GM08714 (cell line): ENCODE data around the gene ZSCAN31.
"Not testable (repeated sequence)": the region's sequence is repeated elsewhere in the genome, so short reads cannot be mapped to it uniquely, and the experiment has no call there.

Experiments
- H3K4me3 ChIP-seq: fragments of 200-500 bp; sonication (Bioruptor generic); 2 replicates; pipeline ENCODE4 v1.5.1; 2014; ENCODE audit warnings: mild to moderate bottlenecking, low read length, inconsistent platforms
- ZNF274 ChIP-seq: IDR thresholded peaks from 2 replicates; pipeline ENCODE4 v1.6.1; 2012; ENCODE audit warnings: mild to moderate bottlenecking, low read depth, low read length

The ZSCAN31 gene

DNA sequence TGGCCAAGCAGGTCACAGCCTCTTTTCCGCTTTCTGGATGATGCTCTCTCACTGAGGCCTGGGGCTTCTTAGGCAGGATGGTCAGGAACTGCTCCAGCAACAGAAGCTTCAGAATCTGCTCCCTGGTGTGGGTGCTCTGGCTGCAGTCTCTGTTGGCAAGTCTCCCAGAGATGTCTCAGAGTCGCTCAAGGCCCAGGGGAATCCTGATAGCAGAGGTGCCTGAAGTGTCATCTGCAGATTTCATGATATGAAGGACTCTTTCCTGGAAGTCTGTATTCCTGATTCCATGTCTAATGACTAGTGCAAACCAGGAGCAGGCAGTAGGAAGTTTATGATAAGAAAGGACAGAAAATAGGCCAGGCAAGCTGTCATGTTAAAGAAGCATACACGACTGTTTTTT, 20.3 kb downstream of the ZSCAN31 start:
- H3K4me3 ChIP-seq, result no peak overlapping the region
- TF ChIP-seq ZNF274, result no peak

DNA sequence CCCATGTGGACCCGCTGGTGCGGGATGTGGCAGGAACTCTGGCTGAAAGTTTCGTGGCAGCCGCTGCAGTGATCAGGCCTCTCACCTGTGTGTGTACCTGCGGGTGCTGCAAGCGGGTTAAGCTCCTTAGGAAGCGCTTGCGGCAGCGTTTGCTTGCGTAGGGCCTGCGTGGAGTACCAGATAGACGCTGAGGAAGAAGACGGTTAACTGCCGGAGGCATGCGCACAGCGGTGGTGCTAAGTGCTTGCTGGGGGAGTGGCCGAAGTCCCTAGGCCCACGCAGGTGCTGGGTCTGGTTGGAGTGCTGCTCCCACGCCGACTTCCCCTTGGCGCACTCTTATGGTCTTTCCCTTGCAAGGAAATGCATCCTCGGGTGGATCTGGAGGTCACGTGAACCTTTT, 23.0 kb downstream of the ZSCAN31 start:
- no peak overlapping the region for H3K4me3 ChIP-seq
- no peak for TF ChIP-seq ZNF274

DNA sequence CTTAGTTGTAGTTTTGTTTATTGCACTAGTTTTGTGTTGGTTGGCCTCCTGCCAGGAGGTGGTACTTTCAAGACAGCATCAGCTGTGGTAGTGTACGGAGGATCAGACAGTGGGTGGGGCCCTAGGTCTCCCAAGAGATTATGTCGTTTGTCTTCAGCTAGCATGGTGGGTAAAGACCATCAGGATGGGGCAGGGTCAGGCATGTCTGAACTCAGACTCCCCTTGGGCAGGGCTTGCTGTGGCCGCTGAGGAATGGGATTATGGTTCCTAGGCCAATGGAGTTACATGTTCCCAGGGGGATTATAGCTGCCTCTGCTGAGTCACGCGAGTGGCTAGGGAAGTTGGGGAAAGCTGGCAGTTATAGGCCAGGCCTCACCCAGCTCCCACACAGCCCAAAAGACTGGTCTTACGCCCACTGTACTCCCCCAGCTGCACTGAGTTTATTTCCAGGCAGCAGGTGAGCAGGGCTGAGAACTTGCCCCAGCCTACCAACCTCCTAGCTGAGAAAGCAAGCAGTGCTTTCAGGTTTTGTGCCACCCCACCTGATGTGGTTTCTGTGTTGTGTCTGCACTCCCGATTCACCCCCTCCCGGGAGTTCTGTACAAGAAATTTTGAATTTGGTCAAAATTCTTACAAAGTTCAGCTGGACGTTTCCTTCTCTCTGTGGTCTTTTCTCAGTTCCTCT, 24.7 kb downstream of the ZSCAN31 start:
- TF ChIP-seq ZNF274, result no peak
- H3K4me3 ChIP-seq, result no peak overlapping the region

DNA sequence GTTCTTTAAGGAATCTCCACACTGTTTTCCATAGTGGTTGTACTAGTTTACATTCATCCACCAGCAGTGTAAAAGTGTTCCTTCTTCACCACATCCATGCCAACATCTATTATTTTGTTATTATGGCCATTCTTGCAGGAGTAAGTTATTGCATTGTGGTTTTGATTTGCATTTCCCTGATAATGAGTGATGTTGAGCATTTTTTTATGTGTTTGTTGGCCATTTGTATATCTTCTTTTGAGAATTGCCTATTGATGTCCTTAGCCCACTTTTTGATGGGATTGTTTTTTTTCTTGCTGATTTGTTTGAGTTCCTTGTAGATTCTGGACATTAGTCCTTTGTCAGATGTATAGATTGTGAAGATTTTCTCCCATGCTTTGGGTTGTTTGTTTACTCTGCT, 29.6 kb downstream of the ZSCAN31 start:
- H3K4me3 ChIP-seq, result not testable (repeated sequence)

DNA sequence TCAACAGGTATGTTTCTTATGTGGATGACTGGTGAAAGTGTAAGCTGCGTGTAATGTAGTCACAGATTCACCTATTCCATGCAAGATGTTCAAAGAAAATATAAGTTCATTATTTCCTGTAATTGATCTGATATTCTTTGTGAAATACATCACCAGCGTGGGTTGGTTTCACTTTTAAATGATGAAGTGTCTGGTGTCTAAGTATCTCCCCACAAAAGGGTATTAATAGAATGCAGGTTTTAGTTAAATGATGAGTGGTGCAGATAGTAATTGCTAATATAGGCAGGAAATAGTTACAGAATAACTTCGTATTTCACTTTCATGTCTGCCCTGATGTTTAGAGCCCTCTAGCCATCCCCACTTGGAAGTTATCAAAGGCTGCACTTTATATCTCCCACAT, 32.4 kb downstream of the ZSCAN31 start:
- H3K4me3 ChIP-seq, result peak overlapping the region; percentile 40; the same call in 1 of the 2 replicates
- TF ChIP-seq ZNF274, result no peak

DNA sequence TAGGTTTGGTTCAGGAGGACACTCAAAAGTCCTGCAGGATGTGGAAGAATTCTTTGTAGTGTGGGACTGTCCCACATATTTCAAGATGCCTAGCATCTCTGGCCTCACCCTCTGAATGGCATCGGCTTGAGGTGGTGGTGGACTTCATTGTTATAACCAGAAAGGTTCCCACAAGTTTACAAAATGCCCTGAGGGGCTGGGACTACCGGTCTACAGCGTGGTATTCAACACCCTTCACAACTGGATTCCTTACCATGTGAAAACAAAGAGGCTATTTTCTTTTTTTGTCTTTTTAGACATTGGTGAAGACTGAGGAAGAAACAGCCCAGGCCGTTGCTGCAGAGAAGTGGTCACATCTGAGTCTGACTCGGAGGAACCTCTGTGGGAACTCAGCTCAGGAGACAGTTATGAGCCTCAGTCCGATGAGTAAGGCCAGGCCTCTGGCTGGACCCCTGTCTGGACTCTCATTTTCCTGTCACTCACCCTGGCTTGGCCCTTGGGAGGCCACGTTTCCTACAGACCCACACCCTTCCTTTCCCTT, 39.4 kb downstream of the ZSCAN31 start:
- TF ChIP-seq ZNF274, result no peak
- H3K4me3 ChIP-seq, result no peak overlapping the region

DNA sequence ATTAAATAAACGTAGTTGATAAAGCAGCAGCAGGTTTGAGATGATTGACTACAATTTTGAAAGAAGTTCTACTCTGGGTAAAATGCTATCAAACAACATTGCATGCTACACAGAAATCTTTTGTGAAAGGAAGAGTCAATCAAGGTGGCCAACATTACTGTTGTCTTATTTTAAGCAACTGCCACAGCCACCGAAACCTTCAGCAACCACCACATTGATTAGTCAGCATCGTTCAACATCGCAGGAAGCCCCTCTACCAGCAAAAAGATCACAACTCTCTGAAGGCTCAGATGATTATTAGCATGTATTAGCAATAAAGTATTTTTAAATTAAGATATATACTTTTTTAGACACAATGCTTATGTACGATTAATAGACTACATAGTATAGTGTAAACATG, 40.6 kb downstream of the ZSCAN31 start:
- no peak overlapping the region for H3K4me3 ChIP-seq
- no peak for TF ChIP-seq ZNF274

DNA sequence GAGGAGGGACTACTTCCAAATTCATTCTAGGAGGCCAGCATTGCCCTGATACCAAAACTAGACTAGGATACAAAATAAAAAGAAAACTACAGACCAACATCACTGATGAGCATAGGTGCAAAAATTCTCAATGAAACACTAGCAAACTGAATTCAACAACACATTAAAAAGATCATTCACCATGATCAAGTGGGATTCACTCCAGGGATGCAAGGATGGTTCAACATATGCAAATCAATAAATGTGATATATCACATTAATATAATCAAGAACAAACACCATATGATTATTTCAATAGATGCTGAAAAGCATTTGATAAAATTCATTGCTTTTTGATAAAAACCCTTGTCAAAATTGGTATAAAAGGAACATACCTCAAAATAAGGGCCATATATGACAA, 44.4 kb downstream of the ZSCAN31 start:
- no peak for TF ChIP-seq ZNF274
- H3K4me3 ChIP-seq, result no peak overlapping the region

DNA sequence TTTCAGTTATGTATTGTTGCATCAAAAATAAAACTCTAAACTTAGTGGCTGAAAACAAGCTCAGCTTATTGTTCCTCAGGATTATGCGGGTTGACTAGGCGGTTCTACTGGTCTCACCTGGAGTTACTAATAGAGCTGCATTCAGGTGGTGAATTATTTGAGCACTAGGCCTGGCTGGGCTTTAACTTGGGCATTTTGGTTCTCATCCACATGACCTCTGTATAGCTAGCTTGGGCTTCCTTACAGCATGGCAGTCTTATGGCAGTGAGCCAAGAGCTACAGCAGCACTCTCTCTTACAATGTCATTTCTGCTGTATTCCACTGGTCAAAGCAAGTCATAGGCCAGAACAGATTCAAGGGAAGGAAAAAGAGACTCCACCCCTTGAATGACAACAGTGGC, 53.0 kb downstream of the ZSCAN31 start:
- TF ChIP-seq ZNF274, result no peak
- H3K4me3 ChIP-seq, result no peak overlapping the region

DNA sequence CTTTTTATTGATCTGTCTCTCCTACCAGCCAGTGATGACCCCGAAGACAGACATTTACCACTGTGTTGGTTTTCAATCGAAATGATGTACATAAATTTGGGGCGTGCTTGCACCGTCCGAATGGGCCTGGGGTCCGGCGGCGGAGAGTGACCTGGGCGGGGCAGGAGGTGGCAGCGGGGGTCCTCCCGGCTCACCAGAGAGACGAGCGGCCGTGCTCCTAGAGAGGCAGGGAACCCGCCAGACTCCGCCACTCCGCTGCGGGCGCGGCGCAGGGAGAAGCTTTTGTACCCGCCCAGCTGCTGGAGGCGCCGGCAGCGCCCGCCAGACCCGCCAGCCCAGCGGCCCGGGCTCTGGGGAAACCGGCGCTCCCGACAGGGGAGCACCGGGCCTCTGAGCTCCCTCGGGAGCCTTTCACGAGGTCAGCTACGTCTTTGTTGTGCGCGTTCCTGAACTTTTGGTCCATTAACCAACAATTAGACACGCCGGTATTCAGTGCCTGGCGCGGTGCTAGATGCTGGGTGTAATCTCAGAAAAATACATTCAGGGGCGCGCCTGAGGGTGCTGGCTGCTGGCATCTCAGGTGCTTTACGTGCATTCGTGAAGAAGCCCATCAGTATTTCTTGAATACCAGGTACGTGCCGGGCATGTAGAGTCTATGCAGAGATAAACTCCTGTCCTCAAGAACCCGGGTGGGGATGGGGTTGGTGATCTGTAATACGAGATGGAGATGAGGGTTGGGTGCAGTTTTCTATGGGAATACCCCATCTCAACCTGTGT, 54.5 kb downstream of the ZSCAN31 start, which contains the start of gene PGBD1:
Gene PGBD1, plus strand, starts transcription at position 285 of the 777 bp plus-strand sequence. CDS start 2,242 bp downstream, outside the sequence.
- H3K4me3 ChIP-seq, result peak within 1 kb of the TSS; percentile 67
- no peak for TF ChIP-seq ZNF274

DNA sequence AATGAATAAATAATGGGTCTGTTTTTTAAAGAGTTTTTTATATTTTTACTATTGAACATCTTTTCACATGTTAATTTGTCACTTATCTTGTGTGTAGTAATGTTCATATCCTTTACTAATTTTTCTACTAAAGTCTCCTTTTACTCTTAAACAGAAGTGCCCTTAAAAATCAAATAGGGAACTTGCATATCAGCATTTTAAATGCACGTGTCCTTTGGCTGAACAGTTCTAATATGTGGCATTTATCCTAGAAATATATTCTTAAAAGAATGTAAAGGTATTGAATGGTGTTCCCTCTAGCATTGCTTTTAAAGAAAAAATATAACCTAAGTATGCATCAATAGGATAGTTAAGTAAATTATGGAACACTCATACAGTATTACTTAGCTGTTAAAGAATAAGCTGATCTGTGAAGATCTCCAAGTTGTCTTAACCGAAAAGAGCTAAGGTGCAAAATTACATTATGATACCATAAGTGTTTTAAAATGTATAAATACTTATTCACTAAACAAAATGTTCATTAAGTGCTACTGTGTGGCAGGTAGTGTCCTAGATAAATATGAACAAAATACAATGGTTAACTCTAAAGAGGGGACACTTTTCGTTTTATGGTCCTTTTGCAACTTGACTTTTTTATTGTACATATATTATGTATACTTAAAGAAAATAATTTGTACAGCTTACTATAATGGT, 55.2 kb downstream of the ZSCAN31 start:
- no peak for TF ChIP-seq ZNF274
- peak overlapping the region; percentile 67 for H3K4me3 ChIP-seq

DNA sequence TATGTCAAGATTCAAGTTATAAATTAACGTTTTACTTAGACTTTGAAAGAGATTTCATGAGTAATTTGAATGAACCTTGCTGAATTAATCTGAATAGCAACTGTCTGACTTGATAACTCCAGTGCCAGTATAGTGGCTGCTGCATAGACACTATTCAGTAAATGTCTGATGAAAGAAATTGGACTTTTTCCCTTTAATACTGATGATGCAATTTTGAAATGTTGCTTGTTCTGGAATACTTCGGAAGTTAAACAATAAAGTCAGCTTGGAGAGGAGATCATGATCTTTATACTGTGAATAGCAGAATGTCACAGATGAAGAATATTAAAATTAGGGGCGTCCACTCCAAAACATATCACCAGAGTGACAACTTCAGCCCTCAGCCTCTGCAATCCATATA, 58.2 kb downstream of the ZSCAN31 start:
- TF ChIP-seq ZNF274, result no peak
- no peak overlapping the region for H3K4me3 ChIP-seq

DNA sequence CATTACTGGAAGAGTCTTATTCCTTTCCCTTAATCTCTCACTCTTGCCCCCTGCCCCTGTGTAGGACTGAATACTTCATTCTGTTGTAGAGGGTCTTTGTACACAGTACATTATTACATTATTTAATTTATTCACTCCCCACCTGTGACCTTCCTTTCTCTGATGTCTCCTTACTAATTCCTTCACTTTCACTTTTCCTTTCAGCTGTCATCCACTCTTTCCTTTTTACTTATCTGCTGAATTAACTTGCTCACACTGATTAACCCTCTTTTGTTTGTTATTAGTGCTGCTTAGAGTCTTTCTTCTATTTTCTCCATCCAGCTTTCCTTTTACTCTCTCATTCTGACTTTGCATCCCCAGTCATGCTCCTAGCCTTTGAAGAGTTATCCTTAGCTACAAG, 61.1 kb downstream of the ZSCAN31 start:
- no peak overlapping the region for H3K4me3 ChIP-seq
- TF ChIP-seq ZNF274, result no peak
